Measurements from ENCODE around the gene U2AF2. TPM values are rescaled to one million over a fixed set of nuclear protein-coding genes. Genes with fewer than 3 reads are reported as not detected.

The U2AF2 gene
- total RNA-seq, 1 experiment from 2014 or later: 321 TPM

DNA sequence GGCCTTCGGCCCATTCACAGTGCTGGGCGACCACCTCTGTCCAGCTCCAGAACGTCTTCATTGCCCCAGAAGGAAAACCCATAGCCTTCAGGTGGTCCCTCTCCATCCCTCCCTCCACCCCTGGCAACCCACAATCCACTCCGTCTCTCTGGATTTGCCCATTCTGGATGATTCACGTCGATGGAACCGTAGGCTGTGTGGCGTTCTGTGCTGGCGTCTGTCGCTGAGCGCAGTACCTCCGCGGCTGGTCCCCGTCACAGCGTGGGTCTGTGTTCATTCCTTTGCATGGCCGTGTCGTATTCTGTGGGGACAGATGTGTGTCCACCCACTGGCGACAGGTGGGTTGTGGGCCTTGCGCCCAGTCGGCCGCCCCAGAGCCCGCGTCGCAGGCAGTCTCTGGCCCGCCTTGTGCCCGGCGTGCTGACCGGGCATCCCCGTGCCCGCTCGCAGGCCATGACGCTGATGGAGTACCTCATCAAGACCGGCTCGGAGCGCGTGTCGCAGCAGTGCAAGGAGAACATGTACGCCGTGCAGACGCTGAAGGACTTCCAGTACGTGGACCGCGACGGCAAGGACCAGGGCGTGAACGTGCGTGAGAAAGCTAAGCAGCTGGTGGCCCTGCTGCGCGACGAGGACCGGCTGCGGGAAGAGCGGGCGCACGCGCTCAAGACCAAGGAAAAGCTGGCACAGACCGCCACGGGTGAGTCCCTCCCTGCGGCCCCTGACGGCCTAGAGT is 30.3 kb downstream of the U2AF2 start:
- Histone ChIP-seq H3K14ac (ENCODE audit: insufficient read depth, low read length) (no peak overlapping the region), H4K91ac (ENCODE audit: insufficient read length, low read depth, low read length) (no peak overlapping the region), H3K4me1 (ENCODE audit: insufficient read depth, low read length) (no peaks in the 10 kb centered on the region), H4K5ac (ENCODE audit: insufficient read length, low read depth, low read length) (no peak overlapping the region), H3K56ac (ENCODE audit: insufficient read length, low read depth, low read length) (no peak overlapping the region), H3K23me2 (ENCODE audit: insufficient read length, low read depth, low read length, poor library complexity, severe bottlenecking) (no peaks in the 10 kb centered on the region), H3K18ac (ENCODE audit: insufficient read length, low read depth, low read length) (no peak overlapping the region), H2BK120ac (ENCODE audit: low read depth, low read length, poor library complexity, severe bottlenecking) (no peak overlapping the region), H4K8ac (replicated peaks; ENCODE audit: insufficient read length, low read depth, low read length) (no peak overlapping the region), H4K20me1 (ENCODE audit: control insufficient read depth, insufficient read depth, insufficient read length) (no peaks in the 10 kb centered on the region), H2BK12ac (ENCODE audit: insufficient read length, low read depth, low read length) (no peak overlapping the region), H3K27me3 (ENCODE audit: insufficient read depth, low read length) (no peaks in the 10 kb centered on the region), H3K4me2 (ENCODE audit: insufficient read depth, insufficient read length, low read length) (no peak overlapping the region), H3K79me2 (ENCODE audit: insufficient read depth, low read length) (0 out of 2 replicates have a peak, but pooled peaks cover 1% of the 10 kb centered on the region), H2BK20ac (ENCODE audit: low read depth, low read length, poor library complexity, severe bottlenecking) (no peak overlapping the region), H3K9me3 (ENCODE audit: control insufficient read depth, low read depth, low read length) (no peaks in the 10 kb centered on the region), H3K23ac (ENCODE audit: insufficient read length, low read depth, low read length) (no peak overlapping the region), H2AFZ (ENCODE audit: low read length) (no peak overlapping the region), H2BK5ac (ENCODE audit: insufficient read length, low read length) (no peak overlapping the region), H3K4ac (ENCODE audit: low read depth, low read length) (no peak overlapping the region), H3K9ac (ENCODE audit: extremely low read depth, insufficient read length, low read length) (no peak overlapping the region), H3K27ac (ENCODE audit: insufficient read length, low read depth, low read length) (no peak overlapping the region), H2AK5ac (ENCODE audit: insufficient read length, low read length) (no peak overlapping the region), H3K79me1 (ENCODE audit: insufficient read depth, low read depth, low read length, poor library complexity, severe bottlenecking) (peaks cover 5% of the 10 kb centered on the region), H2BK15ac (ENCODE audit: low read depth, low read length) (no peak overlapping the region), H3T11ph (ENCODE audit: low read length) (no peak overlapping the region)
- DNase-seq: no peak
- no peak overlapping the region for H3K4me3 Mint-ChIP-seq
- H3K4me1 Mint-ChIP-seq: no peaks in the 10 kb centered on the region
- no CpG with 5 or more reads among the region's 60 CpGs for WGBS (ENCODE audit: extremely low coverage, insufficient read length, low lambda C conversion rate)
- no peak overlapping the region for H3K27ac Mint-ChIP-seq
- TF ChIP-seq, protein P1, sequence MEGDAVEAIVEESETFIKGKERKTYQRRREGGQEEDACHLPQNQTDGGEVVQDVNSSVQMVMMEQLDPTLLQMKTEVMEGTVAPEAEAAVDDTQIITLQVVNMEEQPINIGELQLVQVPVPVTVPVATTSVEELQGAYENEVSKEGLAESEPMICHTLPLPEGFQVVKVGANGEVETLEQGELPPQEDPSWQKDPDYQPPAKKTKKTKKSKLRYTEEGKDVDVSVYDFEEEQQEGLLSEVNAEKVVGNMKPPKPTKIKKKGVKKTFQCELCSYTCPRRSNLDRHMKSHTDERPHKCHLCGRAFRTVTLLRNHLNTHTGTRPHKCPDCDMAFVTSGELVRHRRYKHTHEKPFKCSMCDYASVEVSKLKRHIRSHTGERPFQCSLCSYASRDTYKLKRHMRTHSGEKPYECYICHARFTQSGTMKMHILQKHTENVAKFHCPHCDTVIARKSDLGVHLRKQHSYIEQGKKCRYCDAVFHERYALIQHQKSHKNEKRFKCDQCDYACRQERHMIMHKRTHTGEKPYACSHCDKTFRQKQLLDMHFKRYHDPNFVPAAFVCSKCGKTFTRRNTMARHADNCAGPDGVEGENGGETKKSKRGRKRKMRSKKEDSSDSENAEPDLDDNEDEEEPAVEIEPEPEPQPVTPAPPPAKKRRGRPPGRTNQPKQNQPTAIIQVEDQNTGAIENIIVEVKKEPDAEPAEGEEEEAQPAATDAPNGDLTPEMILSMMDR (conservative IDR thresholded peaks at IDR 0.05): no peak
- H3K27me3 Mint-ChIP-seq (ENCODE audit: low read depth): no peaks in the 10 kb centered on the region
- H3K9me3 Mint-ChIP-seq: no peaks in the 10 kb centered on the region; a peak in 1 of 5 replicates
- peaks cover 29 to 61% (median 45%) of the 10 kb centered on the region in 3 experiments for H3K36me3 Mint-ChIP-seq (ENCODE audit: insufficient read depth in 1 of 3, low read depth in 3 of 3)
